Heart left ventricle (tissue), 13 donors: Measurements from ENCODE around the gene SCEL.

Experiments
- POLR2A ChIP-seq, 2 donors: fragments of 450-650 bp; IDR thresholded peaks; one replicate each; pipeline ENCODE4 v1.6.1; 2017; ENCODE audit warnings: antibody characterized with exemption in 2 of 2, mild to moderate bottlenecking in 2 of 2, moderate library complexity in 2 of 2
- TF ChIP-seq, protein P1 (sequence below), 12 donors: fragments of 200-600 bp; sonication (generic) in 4 of 12; IDR thresholded peaks; one replicate each; pipeline versions ENCODE4 v1.5.0 to v1.8.0; 2018 to 2022; ENCODE audit warnings: antibody characterized with exemption in 12 of 12, mild to moderate bottlenecking in 5 of 12
- donor health status: ischemic (EF 13 %, LVEDD 7.1; RV severe dilation, severe dysfunction).
- donor health status: DM: no; HTN: yes; CAD: no.
- donor health status: DM: no; HTN: no; CAD: no.
- donor health status: ischemic (EF 25% LVEDD 6.9; RV normal size, moderate dysfunction).
- donor health status: ischemic (EF 25% LVEDD 5.7; RV mildly dilated, moderate dysfunction).
- donor health status: ischemic (EF 35%, LVEDD 5.7; RV mildly dilated, moderate dysfunction).
- donor health status: nonischemic (EF 11% LVEDD 7.7; RV severe dilation, severe dysfunction).
- donor health status: DM: yes; HTN: yes; CAD: no.
- donor health status: PGD.
- donor health status: ischemic (EF 29% LVEDD 5.4; RV normal size, mild dysfunction).
- donor health status: nonischemic (EF 23%, LVEDD 6.1; RV moderate dilation, normal function).

DNA sequence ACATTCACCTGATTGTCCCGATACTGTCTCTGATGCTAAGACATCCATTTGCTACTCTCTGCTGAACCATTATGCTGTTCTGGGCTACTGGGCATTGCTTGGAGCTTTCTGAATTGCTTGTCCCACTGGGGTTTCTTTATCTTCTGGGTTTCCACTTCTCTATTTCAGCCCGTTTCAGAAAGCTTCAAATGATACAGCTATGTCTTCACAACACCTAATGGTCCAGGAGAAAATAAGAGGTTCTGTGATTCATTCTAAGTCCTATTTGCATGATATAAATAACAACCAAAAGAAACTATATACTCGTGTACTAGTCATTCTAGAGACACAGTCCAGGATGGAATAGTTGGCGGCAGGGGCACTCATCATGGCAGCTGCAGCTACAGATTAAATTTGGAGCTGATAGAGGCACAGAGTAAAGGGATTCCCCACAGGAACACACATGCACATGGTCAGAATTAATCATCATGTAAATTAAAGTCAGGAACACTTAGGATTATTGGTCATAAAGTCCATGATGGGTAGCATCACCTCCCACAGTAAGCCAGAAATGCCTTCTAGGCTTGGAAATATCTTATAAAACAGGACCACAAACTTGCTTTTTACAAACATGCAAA is 33.3 kb upstream of the SCEL start:
- TF ChIP-seq, protein P1, sequence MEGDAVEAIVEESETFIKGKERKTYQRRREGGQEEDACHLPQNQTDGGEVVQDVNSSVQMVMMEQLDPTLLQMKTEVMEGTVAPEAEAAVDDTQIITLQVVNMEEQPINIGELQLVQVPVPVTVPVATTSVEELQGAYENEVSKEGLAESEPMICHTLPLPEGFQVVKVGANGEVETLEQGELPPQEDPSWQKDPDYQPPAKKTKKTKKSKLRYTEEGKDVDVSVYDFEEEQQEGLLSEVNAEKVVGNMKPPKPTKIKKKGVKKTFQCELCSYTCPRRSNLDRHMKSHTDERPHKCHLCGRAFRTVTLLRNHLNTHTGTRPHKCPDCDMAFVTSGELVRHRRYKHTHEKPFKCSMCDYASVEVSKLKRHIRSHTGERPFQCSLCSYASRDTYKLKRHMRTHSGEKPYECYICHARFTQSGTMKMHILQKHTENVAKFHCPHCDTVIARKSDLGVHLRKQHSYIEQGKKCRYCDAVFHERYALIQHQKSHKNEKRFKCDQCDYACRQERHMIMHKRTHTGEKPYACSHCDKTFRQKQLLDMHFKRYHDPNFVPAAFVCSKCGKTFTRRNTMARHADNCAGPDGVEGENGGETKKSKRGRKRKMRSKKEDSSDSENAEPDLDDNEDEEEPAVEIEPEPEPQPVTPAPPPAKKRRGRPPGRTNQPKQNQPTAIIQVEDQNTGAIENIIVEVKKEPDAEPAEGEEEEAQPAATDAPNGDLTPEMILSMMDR (IDR thresholded peaks at IDR 0.05): no peak
- TF ChIP-seq POLR2A (IDR thresholded peaks at IDR 0.05): no peak
